Measurements from ENCODE around the gene SLC9A9.

DNA sequence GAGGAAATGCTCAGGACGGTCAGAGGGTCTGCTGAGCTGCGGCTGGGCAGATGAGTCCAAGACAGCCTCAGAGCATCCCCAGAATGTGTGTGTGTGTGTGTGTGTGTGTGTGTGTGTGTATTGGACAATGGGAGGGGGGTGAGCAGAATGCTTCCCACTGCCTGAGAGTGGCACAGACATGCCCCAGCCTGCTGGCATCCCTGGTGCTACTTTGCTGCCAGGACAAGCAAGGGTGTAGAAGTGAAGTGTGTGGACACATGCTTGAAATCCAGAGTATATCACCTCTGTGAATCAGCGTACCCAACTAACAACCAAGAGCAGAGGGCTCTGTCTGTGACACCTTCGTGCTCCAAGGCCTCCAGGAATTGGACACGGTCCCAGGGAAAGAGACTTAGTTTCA is 76.3 kb downstream of the SLC9A9 start:
- TF ChIP-seq, protein P1, sequence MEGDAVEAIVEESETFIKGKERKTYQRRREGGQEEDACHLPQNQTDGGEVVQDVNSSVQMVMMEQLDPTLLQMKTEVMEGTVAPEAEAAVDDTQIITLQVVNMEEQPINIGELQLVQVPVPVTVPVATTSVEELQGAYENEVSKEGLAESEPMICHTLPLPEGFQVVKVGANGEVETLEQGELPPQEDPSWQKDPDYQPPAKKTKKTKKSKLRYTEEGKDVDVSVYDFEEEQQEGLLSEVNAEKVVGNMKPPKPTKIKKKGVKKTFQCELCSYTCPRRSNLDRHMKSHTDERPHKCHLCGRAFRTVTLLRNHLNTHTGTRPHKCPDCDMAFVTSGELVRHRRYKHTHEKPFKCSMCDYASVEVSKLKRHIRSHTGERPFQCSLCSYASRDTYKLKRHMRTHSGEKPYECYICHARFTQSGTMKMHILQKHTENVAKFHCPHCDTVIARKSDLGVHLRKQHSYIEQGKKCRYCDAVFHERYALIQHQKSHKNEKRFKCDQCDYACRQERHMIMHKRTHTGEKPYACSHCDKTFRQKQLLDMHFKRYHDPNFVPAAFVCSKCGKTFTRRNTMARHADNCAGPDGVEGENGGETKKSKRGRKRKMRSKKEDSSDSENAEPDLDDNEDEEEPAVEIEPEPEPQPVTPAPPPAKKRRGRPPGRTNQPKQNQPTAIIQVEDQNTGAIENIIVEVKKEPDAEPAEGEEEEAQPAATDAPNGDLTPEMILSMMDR (IDR thresholded peaks at IDR 0.05; ENCODE audit: borderline replicate concordance, extremely low read depth, low read length, poor library complexity, severe bottlenecking) = no peak
- no peak for TF ChIP-seq EZH2 (IDR thresholded peaks at IDR 0.05; ENCODE audit: borderline replicate concordance, low read depth, low read length, severe bottlenecking)

Measured in DND-41 (cell line).